HTR-8/SVneo (cell line): ENCODE results near the gene PLAC8.
"Not testable (repeated sequence)": the region's sequence is repeated elsewhere in the genome, so short reads cannot be mapped to it uniquely, and the experiment has no call there.

Experiments used
- DNase-seq: peaks from one replicate; pipeline ENCODE4 v3.0.0; 2011; ENCODE audit warnings: low spot score, mixed read lengths; ENCODE audit not compliant: insufficient read length
- FAIRE-seq: peaks from 2 replicates; lab custom pipeline; 2011; peaks lifted over from hg19 to GRCh38; lab: Jason Lieb, UNC

PLAC8 gene

DNA sequence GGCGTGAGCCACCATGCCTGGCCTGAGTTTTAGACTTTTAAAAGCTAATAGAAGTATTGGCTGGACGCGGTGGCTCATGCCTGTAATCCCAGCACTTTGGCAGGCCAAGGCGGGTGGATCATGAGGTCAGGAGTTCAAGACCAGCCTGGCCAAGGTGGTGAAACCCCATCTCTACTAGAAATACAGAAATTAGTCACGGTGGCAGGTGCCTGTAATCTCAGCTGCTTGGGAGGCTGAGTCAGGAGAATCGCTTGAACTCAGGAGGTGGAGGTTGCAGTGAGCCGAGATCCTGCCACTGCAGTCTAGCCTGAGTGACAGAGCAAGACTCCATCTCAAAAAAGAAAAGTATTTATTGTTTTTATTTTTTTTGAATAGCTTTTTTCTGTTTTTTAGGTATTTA is 39.7 kb downstream of the PLAC8 start:
- not testable (repeated sequence) for DNase-seq, FAIRE-seq

DNA sequence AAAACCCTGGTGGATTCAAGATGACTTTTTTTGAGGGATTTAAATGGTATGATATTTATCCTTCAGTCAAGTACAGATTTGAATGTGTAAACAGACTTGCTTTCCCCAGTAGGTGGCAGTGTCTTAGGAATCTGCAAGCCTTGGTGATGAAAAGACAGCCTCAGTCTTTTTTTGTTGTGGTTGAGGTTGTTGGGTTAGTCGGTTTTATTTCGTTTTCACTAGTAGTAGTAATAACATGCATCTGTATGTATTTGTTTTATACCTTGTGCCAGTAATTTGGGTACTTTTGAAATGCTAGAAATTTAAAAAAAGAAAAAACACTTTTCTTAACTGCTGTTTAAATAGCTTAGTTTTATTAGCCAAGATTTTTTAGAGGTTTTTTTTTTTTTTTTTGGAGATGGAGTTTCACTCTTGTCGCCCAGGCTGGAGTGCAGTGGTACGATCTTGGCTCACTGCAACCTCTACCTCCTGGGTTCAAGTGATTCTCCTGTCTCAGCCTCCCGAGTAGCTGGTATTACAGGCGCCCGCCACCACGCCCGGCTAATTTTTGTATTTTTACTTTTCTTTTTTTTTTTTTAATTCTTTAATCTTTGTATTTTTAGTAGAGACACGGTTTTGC is 40.3 kb downstream of the PLAC8 start:
- DNase-seq (peak; percentile 33), FAIRE-seq (no peak)

DNA sequence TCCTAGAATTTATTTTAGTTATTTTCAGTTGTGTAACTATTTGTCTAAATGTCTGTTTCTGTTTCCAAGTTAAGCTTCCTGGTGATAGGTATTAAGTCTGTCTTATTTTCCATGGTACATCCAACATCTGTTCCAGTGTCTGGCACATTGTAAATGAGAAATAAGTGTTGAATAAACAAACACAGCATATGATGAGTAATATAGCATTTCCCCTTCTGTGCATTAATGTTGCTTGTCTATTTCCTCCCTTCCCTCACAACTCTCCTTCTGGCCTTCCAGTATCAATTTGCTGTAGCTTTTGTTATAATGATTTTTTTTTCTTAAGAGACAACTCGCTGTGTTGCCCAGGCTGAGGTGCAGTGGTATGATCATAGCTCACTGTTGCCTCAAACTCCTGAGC is 43.4 kb downstream of the PLAC8 start:
- FAIRE-seq (no peak), DNase-seq (no peak)

DNA sequence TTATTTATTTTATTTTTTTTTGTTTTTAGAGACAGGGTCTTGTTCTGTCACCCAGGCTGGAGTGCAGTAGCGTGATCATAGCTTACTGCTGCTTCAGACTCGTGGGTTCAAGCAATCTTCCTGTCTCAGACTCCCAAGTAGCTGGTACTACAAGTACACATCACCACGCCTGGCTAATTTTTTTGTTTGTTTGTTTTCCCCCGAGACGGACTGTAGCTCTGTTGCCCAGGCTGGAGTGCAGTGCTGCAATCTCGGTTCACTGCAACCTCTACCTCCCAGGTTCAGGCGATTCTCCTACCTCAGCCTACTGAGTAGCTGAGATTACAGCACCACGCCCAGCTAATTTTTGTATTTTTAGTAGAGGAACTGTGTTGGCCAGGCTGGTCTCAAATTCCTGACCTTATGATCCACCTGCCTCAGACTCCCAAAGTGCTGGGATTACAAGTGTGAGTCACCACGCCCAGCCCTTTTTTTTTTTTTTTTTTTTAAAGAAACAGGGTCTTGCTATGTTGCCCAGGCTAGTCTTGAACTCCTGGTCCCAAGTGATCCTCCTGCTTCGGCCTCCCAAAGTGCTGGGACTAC is 47.4 kb downstream of the PLAC8 start:
- DNase-seq (no peak), FAIRE-seq (no peak)

DNA sequence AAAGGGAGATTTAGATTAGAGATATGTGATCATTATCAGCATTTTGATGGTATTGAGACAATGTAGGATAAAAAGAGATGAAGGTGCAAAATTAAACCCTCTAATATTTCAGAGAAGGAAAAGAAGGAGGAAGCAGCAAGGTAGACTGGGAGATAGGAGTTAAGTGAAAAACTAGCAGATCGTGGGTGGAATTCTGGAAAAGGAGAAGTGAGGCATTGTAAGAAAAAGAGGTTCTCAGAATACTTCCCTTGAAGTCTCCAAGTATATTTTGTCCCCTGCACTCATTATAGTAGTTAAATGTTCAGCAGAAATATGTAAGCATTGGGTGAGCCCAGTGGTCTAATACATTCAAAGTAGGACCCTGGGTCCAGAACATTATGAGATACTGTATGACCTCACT is 49.3 kb downstream of the PLAC8 start:
- FAIRE-seq (no peak), DNase-seq (no peak)

DNA sequence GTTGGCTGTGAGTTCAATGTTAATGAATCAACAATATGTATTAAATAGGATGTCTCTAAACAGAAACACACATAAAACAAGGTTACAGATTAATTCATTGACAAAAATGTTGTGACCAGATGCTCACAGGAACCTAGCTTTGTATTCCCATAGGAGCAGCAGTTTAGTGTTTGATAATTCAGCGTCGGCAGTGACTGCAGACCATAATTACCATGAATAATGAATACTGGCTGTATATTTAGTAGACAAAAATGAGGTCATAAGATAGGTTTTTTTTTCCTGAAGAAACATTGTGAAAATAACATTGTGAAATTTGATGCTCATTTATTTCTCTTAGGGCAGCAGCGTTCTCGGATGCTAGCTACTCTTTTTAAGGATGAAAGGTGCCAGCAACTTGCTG is 51.8 kb downstream of the PLAC8 start:
- DNase-seq (no peak), FAIRE-seq (no peak)

DNA sequence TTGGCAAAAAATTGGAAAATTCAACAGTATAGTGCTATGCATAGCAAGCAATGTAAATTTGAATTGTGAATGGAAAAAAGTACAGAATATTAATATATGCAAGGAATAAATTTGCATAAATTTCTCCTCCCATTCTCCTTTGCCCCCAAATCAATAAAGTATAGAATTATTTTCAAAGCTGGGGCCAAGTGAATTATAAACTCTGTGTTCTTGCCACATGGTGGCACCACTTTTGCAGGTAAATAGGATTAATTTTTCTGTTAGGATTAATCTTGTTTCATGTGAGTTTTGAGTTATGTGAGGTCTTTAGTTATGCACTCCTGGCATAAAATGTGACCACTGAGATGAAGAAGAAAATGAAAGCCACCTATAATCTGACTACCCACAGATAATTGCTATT is 59.6 kb downstream of the PLAC8 start:
- no peak for DNase-seq
- no peak for FAIRE-seq

DNA sequence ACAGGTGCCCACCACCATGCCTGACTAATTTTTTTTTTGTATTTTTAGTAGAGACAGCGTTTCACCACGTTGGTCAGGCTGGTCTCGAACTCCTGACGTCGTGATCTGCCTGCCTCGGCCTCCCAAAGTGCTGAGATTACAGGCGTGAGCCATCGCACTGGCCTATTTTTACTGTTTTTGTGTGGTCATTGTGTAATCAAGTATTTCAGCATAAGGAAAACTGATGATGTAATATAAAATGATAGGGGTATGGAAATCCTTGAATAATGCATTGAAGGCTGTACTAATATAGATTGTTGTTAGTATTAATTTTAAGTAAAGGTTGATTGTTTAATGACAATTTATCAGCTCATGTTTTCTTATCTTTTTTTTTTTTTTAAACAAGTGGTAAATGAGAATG is 65.7 kb downstream of the PLAC8 start:
- DNase-seq = not testable (repeated sequence)

DNA sequence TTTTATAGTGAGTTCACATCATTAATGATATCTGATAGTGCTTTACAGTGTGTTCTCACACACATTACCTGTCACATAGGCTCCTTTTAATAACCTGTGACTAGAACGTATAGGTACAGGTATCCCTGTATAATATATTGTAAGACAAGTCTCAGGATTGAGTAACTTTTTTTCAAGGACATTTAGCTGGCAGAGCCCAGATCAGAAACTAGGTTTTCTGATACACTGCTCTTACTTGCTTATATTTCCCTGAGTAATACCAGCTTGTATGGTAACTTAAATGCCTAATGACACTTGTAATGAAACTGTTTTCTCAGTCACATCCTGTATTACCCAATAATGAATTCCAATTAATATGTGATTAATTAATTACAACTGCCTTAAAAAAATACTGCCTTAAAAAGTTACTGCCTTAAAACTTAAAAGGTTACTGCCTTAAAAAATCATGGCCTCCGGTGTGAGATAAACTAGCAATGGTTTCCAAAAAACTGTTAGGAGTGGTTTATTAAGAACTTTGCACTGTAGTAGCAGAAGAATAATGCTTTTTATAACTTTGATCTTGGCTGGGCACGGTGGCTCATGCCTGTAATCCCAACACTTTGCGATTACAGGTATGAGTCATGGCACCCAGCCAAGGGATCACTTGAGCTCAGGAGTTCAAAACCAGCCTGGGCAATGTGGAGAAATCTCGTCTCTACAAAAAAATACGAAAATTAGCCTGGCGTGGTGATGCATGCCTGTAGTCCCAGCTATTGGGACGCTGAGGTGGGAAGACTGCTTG is 67.6 kb downstream of the PLAC8 start:
- FAIRE-seq = no peak
- no peak for DNase-seq

More for the DNA sequence above, 65.7 kb downstream of the PLAC8 start:
- FAIRE-seq = not testable (repeated sequence)

DNA sequence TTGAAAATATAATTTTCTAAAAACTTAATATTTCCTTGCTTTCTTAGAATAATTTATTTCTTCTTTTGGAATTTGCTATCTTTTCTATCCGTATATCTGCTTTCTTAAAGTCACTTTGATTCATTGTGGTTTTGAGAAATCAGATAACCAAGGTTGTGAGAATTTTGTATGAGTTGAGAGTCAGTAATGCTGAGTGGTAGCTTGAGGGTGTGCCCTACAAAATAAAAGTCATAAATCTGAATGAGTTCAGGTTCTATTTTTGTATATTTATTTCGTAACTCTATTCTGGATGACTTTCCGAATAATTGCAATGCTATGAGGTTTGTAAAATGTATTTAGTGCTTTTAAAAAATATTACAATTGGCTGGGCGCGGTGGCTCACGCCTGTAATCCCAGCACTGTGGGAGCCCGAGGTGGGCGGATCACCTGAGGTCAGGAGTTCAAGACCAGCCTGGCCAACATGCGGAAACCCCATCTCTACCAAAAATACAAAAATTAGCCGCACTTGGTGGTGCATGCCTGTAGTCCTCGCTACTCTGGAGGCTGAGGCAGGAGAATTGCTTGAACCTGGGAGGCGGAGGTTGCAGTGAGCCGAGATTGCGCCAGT is 70.6 kb downstream of the PLAC8 start:
- DNase-seq = peak; percentile 26
- no peak for FAIRE-seq

DNA sequence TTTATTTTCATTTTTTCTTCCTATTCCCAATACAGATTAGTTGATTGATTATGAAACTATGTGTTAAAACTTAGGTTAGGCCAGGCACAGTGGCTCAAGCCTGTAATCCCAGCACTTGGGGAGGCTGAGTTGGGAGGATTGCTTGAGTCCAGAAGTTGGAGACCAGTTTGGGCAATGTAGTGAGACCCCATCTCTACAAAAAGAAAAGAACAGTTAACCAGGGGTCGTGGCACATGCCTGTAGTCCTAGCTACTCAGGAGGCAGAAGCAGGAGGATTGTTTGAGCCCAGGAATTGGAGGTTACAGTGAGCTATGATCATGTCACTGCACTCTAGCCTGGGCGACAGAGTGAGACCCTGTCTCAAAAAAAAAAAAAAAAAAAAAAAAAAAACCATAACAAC is 71.4 kb downstream of the PLAC8 start:
- DNase-seq, FAIRE-seq: not testable (repeated sequence)

DNA sequence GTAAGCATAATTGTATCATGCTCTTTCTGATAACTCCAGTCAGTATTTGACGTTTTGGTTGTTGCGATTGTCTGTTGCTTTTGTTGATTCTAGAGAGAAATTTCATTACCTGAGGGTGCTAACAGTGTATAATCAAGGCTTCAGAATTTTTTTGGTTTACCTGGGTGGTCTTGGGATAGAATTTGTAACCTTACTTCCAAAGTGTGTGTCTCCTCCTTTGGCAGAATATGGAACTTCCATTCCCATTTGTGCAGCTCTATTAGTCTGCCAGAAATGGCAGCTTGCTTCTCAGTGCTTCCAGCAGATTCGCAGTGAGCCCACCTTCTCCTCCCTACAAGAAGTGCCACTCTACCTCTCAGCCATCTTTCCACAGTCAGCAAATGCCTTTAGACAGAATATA is 74.3 kb downstream of the PLAC8 start:
- DNase-seq (no peak), FAIRE-seq (no peak)
